Brain pericyte (primary cell): ENCODE results near the gene RGS17.
"Not testable (repeated sequence)": the region's sequence is repeated elsewhere in the genome, so short reads cannot be mapped to it uniquely, and the experiment has no call there.

Source experiments
- DNase-seq: peaks from one replicate; pipeline ENCODE4 v3.0.0-alpha.2; 2012; ENCODE audit warnings: low read depth, low spot score

RGS17 gene, protein sequence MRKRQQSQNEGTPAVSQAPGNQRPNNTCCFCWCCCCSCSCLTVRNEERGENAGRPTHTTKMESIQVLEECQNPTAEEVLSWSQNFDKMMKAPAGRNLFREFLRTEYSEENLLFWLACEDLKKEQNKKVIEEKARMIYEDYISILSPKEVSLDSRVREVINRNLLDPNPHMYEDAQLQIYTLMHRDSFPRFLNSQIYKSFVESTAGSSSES

GRCh38 chr6:153131037-153131981 is at the start of gene RGS17:
Gene RGS17, minus strand, starts transcription at chr6:153131282. Its CDS starts 87,264 bp downstream, at chr6:153044018.
- peak; percentile 16 for DNase-seq

- DNase-seq: no peak
Observed at GRCh38 chr6:153172815-153173214, 41.7 kb upstream of the RGS17 start.

DNA sequence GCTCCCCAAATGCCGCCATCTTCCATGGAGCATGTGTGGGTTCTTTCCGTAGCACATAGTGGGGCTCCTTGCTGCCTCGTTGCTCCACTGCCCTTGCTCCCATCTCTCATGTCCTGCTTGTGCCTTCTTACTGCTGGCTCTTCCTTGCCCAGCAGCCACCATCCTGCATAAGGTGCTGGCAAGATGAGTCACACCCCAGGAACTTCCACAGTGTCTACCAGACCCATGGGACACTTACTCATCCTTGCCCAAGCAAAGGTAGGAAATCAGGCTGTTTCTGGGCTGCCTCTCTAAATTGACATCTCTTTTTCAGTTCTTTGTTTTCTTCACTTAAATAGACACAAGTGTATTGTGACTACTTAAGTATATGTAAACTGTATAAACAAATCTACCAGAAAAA is 39.4 kb upstream of the RGS17 start:
- DNase-seq: no peak

DNA sequence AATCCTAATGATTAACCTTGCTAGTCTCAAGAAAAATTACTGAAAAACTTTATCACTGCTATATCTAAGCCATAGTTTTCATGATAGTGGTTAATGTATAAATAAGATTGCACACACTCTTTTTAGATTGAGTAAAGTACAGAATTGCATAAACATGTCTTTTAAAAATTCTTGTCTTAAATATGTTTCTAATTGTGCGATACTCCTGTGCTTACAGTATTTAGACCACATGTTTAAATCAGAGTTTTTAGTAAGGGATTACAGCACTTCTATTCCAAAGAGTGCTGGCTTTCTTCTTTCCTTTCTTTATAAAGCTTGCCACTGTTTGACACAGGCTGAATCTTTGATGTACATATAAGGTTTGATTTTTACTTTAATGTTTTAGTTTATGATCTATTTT is 36.8 kb upstream of the RGS17 start:
- DNase-seq: no peak

DNA sequence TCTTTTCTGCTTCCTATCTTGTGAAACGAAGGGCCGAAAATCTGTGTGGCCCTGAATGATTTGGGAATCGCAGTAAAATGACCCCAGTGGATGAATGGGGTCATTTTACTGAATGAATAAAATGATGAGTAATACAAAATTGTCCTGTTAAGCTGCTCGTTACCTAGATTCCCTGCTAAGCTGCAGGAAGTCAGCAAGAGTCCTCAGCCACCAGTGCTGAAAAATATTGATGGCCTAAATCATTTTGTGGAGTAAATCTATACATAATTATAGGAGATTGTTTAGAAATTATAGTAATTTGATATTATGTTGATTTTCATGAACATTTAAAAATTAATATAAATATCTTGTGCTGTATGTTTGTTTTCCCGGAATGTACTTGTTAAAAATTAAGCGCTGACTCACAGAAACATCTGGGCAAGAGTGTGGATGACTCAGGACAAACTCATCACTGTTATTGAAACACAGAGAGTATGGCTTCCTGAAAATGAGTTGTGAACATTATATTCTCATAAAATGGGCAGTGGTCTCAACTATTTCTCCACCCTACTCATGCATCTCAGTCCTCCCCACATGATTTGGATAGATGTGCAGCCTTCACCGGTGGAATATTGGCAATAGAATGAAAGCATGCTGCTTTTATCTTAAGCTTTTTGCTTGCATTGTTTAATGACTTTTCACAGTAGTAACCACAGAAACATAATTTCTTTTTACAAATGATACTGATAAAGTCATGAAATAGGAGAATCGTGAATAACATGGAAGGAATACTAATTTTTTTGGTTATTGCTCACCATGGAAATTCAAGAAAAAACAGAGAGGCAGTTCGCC is 36.2 kb upstream of the RGS17 start:
- DNase-seq: peak; percentile 43

GRCh38 chr6:153162646-153163045 is 31.6 kb upstream of the RGS17 start:
- DNase-seq: no peak

DNA sequence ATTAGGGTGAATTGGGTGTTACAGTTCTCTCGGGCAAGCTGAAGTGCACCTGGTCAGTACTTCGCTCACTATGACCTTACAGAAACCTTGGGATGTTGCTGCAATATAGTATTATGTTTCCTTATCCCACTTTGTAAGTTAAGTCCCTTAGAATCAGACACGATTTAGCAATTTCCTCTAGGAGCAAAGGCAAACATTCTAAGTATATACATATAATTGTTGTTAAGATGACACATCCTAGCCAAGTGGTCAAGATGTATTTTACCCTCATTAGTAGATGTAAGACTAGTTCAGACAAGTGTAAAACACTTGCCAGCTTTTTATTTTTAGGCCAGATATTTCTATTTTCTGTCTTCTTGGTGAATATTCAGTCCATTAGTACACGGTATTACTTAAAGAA is 31.1 kb upstream of the RGS17 start:
- DNase-seq: no peak

GRCh38 chr6:153160221-153160620 is 29.1 kb upstream of the RGS17 start:
- DNase-seq: no peak

- no peak for DNase-seq
Observed at GRCh38 chr6:153150752-153151440, 19.8 kb upstream of the RGS17 start.

- DNase-seq: no peak
Observed at GRCh38 chr6:153150371-153150751, 19.3 kb upstream of the RGS17 start.

DNA sequence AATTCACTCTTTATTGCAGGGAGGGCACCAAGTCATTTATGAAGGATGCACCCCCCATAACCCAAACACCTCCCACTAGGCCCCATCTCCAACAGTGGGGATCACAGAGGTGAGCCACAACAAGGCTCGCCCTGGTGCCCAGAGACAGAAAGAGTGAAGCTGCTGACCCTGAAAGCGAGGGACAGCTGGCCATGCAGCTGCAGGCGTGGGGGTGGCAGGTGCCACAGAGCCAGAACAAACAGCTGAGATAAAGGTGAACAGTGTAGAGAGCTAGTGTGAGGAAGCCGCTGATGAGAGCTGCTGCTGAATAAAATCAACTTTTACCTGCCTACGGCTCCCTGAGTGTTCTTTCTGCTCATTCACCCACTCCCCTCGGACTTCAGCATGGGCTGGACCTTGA is 18.8 kb upstream of the RGS17 start:
- no peak for DNase-seq

DNA sequence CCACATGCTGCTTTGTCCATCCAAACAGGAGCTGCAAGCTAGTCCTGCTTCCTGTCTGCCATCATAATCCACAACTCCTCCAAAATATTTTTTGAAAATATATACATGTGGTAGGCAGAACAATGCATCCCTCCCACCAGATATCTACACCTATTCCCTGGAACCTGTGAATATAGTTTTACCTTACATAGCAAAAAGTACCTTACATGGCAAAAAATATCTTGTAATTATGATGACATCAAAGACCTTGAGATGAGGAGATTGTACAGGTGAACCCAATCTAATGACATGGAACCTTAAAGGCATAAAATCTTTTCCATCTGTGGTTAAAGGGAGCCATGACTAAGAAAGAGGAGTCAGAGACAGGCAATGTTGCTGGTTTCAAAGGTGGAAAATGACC is 15.3 kb upstream of the RGS17 start:
- no peak for DNase-seq

- no peak for DNase-seq
Observed at GRCh38 chr6:153145591-153145990, 14.5 kb upstream of the RGS17 start.

- no peak for DNase-seq
Observed at GRCh38 chr6:153143200-153143599, 12.1 kb upstream of the RGS17 start.

DNA sequence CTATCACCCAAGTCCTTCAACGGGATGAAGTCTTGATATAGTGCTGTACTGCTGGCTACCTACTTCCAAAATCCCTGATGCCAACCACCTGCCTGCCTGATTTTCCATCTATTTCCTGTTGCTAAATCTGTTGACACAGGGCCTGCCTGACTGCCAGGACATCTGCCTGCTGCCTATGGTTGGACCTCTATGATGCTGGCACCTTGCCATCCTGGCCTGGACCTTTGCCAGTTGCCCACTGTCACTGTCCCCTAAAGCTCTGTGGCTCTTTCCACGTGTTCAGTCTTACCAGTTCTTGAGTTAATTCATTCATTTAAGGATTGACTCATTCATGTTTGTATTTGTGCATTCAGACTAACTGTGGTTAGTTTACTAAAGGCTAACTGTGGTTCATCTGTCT is 9.2 kb upstream of the RGS17 start:
- DNase-seq: no peak

GRCh38 chr6:153138930-153139329 is 7.8 kb upstream of the RGS17 start:
- no peak for DNase-seq

DNA sequence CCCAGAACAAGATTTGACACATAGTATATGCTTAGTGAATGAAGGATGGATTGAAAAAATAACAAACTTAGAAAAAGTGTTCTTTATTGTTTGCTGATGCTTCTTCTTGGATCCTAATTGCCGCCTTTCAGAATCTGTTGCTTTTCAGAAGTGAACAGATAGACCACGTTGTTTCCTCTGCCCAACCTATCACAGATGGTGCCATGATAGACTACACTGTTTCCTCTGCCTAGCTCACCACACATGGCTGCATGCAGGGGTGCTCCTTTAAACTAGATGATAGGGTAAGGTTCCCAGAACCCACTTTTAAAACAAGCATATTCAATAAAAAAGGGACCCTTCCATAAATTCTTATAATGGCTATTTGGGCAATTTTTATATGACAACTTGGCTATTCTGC is 4.6 kb upstream of the RGS17 start:
- no peak for DNase-seq

DNA sequence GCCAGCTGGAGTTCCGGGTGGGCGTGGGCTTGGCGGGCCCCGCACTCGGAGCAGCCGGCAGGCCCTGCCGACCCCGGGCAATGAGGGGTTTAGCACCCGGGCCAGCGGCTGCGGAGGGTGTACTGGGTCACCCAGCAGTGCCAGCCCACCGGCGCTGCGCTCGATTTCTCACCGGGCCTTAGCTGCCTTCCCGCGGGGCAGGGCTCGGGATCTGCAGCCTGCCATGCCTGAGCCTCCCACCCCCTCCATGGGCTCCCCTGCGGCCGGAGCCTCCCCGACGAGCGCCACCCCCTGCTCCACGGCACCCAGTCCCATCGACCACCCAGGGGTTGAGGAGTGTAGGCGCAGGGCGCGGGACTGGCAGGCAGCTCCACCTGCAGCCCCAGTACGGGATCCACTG is 2.6 kb upstream of the RGS17 start:
- DNase-seq: not testable (repeated sequence)

DNA sequence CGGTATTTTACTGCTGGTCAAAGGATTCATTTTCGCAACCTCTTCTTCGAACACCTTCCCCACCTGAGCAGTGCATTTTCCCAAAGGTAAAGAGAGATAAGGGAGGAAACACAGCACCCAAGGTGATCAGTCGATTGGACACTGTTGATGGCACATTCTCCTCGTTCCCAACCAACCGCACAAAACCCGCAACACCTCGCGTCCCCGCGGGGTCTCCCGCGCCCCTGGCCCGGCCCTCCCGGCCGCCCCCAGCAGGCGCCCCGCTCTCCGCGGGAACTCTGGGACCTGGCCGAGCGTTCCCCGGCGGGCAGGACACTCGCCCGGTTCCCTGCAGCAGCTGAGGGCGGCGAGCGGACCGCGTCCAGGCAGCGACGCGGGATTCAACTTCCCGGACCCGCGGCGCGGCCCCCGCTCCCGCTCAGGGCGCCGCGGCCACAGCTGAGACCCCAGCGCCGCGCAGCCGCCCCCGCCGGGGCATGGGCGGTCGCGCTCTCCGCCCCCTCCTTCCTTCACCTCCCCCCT is 506 bp downstream of the RGS17 start:
- DNase-seq: no peak

DNA sequence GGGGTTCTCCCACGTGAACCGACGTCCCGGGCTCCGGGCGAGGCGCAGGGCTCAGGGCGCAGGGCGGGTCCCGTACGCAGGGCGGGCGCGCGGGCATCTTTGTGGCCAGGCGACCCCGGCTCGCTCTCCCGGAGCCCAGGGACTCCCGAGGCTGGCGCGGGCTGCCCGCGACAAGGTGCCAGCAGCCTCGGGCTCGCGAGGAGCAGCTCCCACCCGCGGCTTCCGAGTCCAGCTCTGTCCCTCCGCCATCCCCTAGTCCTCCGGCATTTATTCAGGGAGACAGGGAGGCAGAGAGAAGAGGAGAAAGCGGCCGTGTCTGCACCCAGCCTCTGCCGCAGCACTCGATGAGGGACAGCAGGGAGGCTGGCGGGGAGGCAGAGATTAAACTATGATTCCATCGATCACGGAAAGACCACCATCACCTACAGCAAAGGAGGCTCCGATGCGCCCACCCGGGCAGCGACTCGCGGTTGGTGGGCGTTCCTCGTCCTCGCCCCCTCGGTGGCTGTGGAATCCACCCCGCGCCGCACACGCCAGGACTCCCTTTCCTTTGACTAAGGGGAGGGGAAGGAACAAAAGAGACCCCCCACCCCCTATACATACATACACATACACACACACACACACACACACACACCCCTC is 1.1 kb downstream of the RGS17 start:
- DNase-seq: no peak

GRCh38 chr6:153126218-153126617 is 4.9 kb downstream of the RGS17 start:
- DNase-seq: no peak
